Heart left ventricle (tissue), 16 donors: Measurements from ENCODE around the gene EFR3B. TPM values are rescaled to one million over a fixed set of nuclear protein-coding genes. Genes with fewer than 3 reads are reported as not detected.

Experiments used
- ATAC-seq, 4 donors: fragments of 200-7000 bp; cut with Tn5 transposase; one replicate each; pipeline ENCODE4 v1.9.1; 2020 to 2022; ENCODE audit warnings: moderate library complexity in 4 of 4, mild to moderate bottlenecking in 3 of 4, moderate number of reproducible peaks in 1 of 4
- DNase-seq, 5 donors: peaks; one replicate each; pipeline ENCODE4 v3.0.0-alpha.2; 2020
- H3K27ac ChIP-seq, 12 donors: fragments of 200-600 bp; sonication (generic) in 4 of 12; one replicate each; pipeline versions ENCODE4 v1.5.0 to v1.8.0; 2016 to 2022; ENCODE audit warnings: mild to moderate bottlenecking in 2 of 12
- H3K27me3 ChIP-seq, 9 donors: fragments of 200-600 bp; sonication (generic) in 2 of 9; one replicate each; pipeline versions ENCODE4 v1.5.1 to v1.8.0; 2016 to 2022; ENCODE audit warnings: mild to moderate bottlenecking in 3 of 9
- H3K36me3 ChIP-seq, 9 donors: fragments of 200-600 bp; sonication (generic) in 2 of 9; one replicate each; pipeline versions ENCODE4 v1.5.0 to v1.8.0; 2018 to 2022; ENCODE audit warnings: mild to moderate bottlenecking in 2 of 9
- H3K4me1 ChIP-seq, 12 donors: fragments of 200-600 bp; sonication (generic) in 4 of 12; one replicate each; pipeline versions ENCODE4 v1.5.0 to v1.8.0; 2016 to 2022; ENCODE audit warnings: mild to moderate bottlenecking in 3 of 12
- H3K4me3 ChIP-seq, 12 donors: fragments of 200-600 bp; sonication (generic) in 4 of 12; one replicate each; pipeline versions ENCODE4 v1.5.0 to v1.8.0; 2017 to 2022; ENCODE audit warnings: mild to moderate bottlenecking in 9 of 12, moderate library complexity in 4 of 12
- H3K9me3 ChIP-seq, 12 donors: fragments of 200-600 bp; sonication (generic) in 4 of 12; one replicate each; pipeline versions ENCODE4 v1.5.0 to v1.8.0; 2016 to 2022; ENCODE audit warnings: mild to moderate bottlenecking in 1 of 12
- CTCF ChIP-seq, 12 donors: fragments of 200-600 bp; sonication (generic) in 4 of 12; IDR thresholded peaks; one replicate each; pipeline versions ENCODE4 v1.5.0 to v1.8.0; 2018 to 2022; ENCODE audit warnings: antibody characterized with exemption in 12 of 12, mild to moderate bottlenecking in 5 of 12
- POLR2A ChIP-seq, 2 donors: fragments of 450-650 bp; IDR thresholded peaks; one replicate each; pipeline ENCODE4 v1.6.1; 2017; ENCODE audit warnings: antibody characterized with exemption in 2 of 2, mild to moderate bottlenecking in 2 of 2, moderate library complexity in 2 of 2
- WGBS, 4 donors: extraction: QIAGEN DNeasy Blood & Tissue Kit in 2 of 4; methylation state at CpG; one replicate each; pipeline versions ENCODE4 v1.1.5 to v1.1.7; 2013 to 2018; 5-methylcytosine and 5-hydroxymethylcytosine counted together
- intact Hi-C, 10 donors: fragments of 100-400 bp; cut with DNase I; formaldehyde crosslinking; loops; one replicate each; pipeline versions ENCODE4 v1.11.1 to v1.14.2; 2022
- polyA plus RNA-seq, 2 donors: library from polyadenylated mRNA; stranded (reverse); fragments of 200-250 nt; gene quantifications; one replicate each; pipeline ENCODE4 v1.2.3, GENCODE V29; 2013
- total RNA-seq, 9 donors: library from RNA; depleted of rRNA in 2 of 9; stranded (reverse); fragments of >200 nt in 2 of 9; fragmentation: NEBNext Ultra II Directional in 3 of 9; extraction: Animal tissue kit (Norgen Biotek cat#: 25700) in 3 of 9; gene quantifications; one replicate each; pipeline versions ENCODE4 v1.1.0 to v1.2.4, GENCODE V29; 2016 to 2023
- donor health status: ischemic (EF 13 %, LVEDD 7.1; RV severe dilation, severe dysfunction).
- donor health status: healthy with polysubstance abuse.
- donor health status: DM: no; HTN: yes; CAD: no.
- donor health status: DM: no; HTN: no; CAD: no.
- donor health status: ischemic (EF 25% LVEDD 6.9; RV normal size, moderate dysfunction).
- donor health status: ischemic (EF 25% LVEDD 5.7; RV mildly dilated, moderate dysfunction).
- donor health status: healthy.
- donor health status: DM: yes; HTN: yes; CAD: no.
- donor health status: ischemic (EF 35%, LVEDD 5.7; RV mildly dilated, moderate dysfunction).
- donor health status: nonischemic (EF 11% LVEDD 7.7; RV severe dilation, severe dysfunction).
- donor health status: DM: yes; HTN: yes; CAD: no.
- donor health status: PGD.
- donor health status: ischemic (EF 29% LVEDD 5.4; RV normal size, mild dysfunction).
- donor health status: nonischemic (EF 23%, LVEDD 6.1; RV moderate dilation, normal function).

The EFR3B gene
- total and polyA plus RNA-seq, 11 donors = 1.7 to 13.8 (median 5.5) TPM

- TF ChIP-seq CTCF (IDR thresholded peaks at IDR 0.05) = no peak
- TF ChIP-seq POLR2A (IDR thresholded peaks at IDR 0.05) = no peak
- H3K4me3 ChIP-seq = no peak overlapping the region
- peaks cover 14 to 59% (median 37%) of the 10 kb centered on the region in 9 donors for H3K27me3 ChIP-seq
- peaks cover 0 to 6% (median 0%) of the 10 kb centered on the region in 12 donors for H3K9me3 ChIP-seq
- DNase-seq = no peak
- no peak for ATAC-seq
- intact Hi-C loops = no loop called here
- 85 to 93% (median 89%) methylated on average over 7 of the region's 7 CpGs for WGBS, 4 donors
- H3K27ac ChIP-seq = no peak overlapping the region
- H3K36me3 ChIP-seq = no peaks in the 10 kb centered on the region
- peaks cover 0 to 16% (median 10%) of the 10 kb centered on the region in 12 donors for H3K4me1 ChIP-seq
These were observed 129.0 kb downstream of the EFR3B start for GRCh38 chr2:25170888-25171287.

GRCh38 chr2:25173719-25174118 lies 131.8 kb downstream of the EFR3B start:
- Histone ChIP-seq H3K4me3 (no peak overlapping the region), H3K27ac (no peak overlapping the region), H3K4me1 (peaks cover 0 to 1% (median under 1%) of the 10 kb centered on the region in 12 donors), H3K36me3 (no peaks in the 10 kb centered on the region), H3K9me3 (peaks cover 0 to 6% (median 0%) of the 10 kb centered on the region in 12 donors), H3K27me3 (peaks cover 5 to 34% (median 12%) of the 10 kb centered on the region in 9 donors)
- 83 to 94% (median 91%) methylated on average over 5 of the region's 5 CpGs for WGBS, 4 donors
- DNase-seq = no peak
- ATAC-seq = no peak
- intact Hi-C loops = no loop called here
- no peak for TF ChIP-seq POLR2A (IDR thresholded peaks at IDR 0.05)
- TF ChIP-seq CTCF (IDR thresholded peaks at IDR 0.05) = no peak

GRCh38 chr2:25174192-25174861 lies 132.5 kb downstream of the EFR3B start:
- Histone ChIP-seq H3K27ac (no peak overlapping the region), H3K4me3 (no peak overlapping the region), H3K4me1 (no peaks in the 10 kb centered on the region), H3K9me3 (peaks cover 0 to 6% (median 0%) of the 10 kb centered on the region in 12 donors), H3K36me3 (no peaks in the 10 kb centered on the region), H3K27me3 (peaks cover 0 to 33% (median 6%) of the 10 kb centered on the region in 9 donors)
- DNase-seq = no peak
- WGBS, 4 donors = 92 to 94% (median 93%) methylated on average over 6 of the region's 6 CpGs
- ATAC-seq = no peak
- TF ChIP-seq POLR2A (IDR thresholded peaks at IDR 0.05) (no peak), CTCF (IDR thresholded peaks at IDR 0.05) (no peak)
- intact Hi-C loops = no loop called here

GRCh38 chr2:25176138-25176537 lies 134.3 kb downstream of the EFR3B start:
- DNase-seq = no peak
- H3K27me3 ChIP-seq = peaks cover 0 to 25% (median 3%) of the 10 kb centered on the region in 9 donors
- intact Hi-C loops = no loop called here
- no peak overlapping the region for H3K27ac ChIP-seq
- WGBS, 4 donors = 85 to 87% (median 85%) methylated on average over 6 of the region's 6 CpGs
- TF ChIP-seq CTCF (IDR thresholded peaks at IDR 0.05) (no peak), POLR2A (IDR thresholded peaks at IDR 0.05) (no peak)
- H3K9me3 ChIP-seq = peaks cover 0 to 6% (median 0%) of the 10 kb centered on the region in 12 donors
- H3K4me3 ChIP-seq = no peak overlapping the region
- no peaks in the 10 kb centered on the region for H3K4me1 ChIP-seq
- ATAC-seq = no peak
- H3K36me3 ChIP-seq = no peaks in the 10 kb centered on the region
